ENCODE measurements around the gene TMEM240. TPM values are rescaled to one million over a fixed set of nuclear protein-coding genes. Genes with fewer than 3 reads are reported as not detected.
"Not testable (repeated sequence)": the region's sequence is repeated elsewhere in the genome, so short reads cannot be mapped to it uniquely, and the experiment has no call there.

The TMEM240 gene
- total and polyA plus RNA-seq, 3 donors from 2014 or later: 3.6 to 6.3 (median 4.3) TPM

GRCh38 chr1:1517973-1518620 is 22.3 kb downstream of the TMEM240 start:
- Histone ChIP-seq H3K27me3 (no peaks in the 10 kb centered on the region), H3K36me3 (ENCODE audit: low read depth, missing control alignments) (no peaks in the 10 kb centered on the region), H3K4me3 (no peak overlapping the region), H3K27ac (no peak overlapping the region), H3K4me1 (no peaks in the 10 kb centered on the region), H3K9me3 (no peaks in the 10 kb centered on the region)
- 89 to 95% methylated on average over 15 to 23 of the region's 28 CpGs for WGBS, 2 donors
- no peak for DNase-seq
- TF ChIP-seq POLR2A (IDR thresholded peaks at IDR 0.05): no peak
- no peak for TF ChIP-seq CTCF (IDR thresholded peaks at IDR 0.05)
- intact Hi-C loops (cut with DNase I; ENCODE audit: low total_unique reads): no loop called here

GRCh38 chr1:1516923-1517322 is 23.5 kb downstream of the TMEM240 start:
- intact Hi-C loops (cut with DNase I; ENCODE audit: low total_unique reads); H3K4me1 ChIP-seq; H3K4me3 ChIP-seq; H3K27me3 ChIP-seq; H3K9me3 ChIP-seq; H3K36me3 ChIP-seq (ENCODE audit: low read depth, missing control alignments); H3K27ac ChIP-seq; DNase-seq: not testable (repeated sequence)
- WGBS, 2 donors: 92 to 97% methylated on average over 6 to 10 of the region's 14 CpGs

- intact Hi-C loops (cut with DNase I; ENCODE audit: low total_unique reads); DNase-seq: not testable (repeated sequence)
- WGBS, 2 donors: 84 to 85% methylated on average over 10 to 16 of the region's 16 CpGs
Measured at GRCh38 chr1:1514376-1514775, 26.0 kb downstream of the TMEM240 start.

GRCh38 chr1:1513675-1514074 is 26.7 kb downstream of the TMEM240 start:
- H3K27me3 ChIP-seq; DNase-seq; H3K4me1 ChIP-seq; H3K4me3 ChIP-seq; H3K9me3 ChIP-seq; H3K36me3 ChIP-seq (ENCODE audit: low read depth, missing control alignments); intact Hi-C loops (cut with DNase I; ENCODE audit: low total_unique reads); H3K27ac ChIP-seq: not testable (repeated sequence)
- 54 to 63% methylated on average over 10 to 18 of the region's 18 CpGs for WGBS, 2 donors

More at GRCh38 chr1:1514376-1514775, 26.0 kb downstream of the TMEM240 start:
- not testable (repeated sequence) for H3K4me1 ChIP-seq; H3K4me3 ChIP-seq; H3K27ac ChIP-seq; H3K27me3 ChIP-seq; H3K9me3 ChIP-seq; H3K36me3 ChIP-seq (ENCODE audit: low read depth, missing control alignments)

- H3K36me3 ChIP-seq (ENCODE audit: low read depth, missing control alignments); DNase-seq; H3K9me3 ChIP-seq; H3K27me3 ChIP-seq; H3K4me1 ChIP-seq; intact Hi-C loops (cut with DNase I; ENCODE audit: low total_unique reads): not testable (repeated sequence)
- Histone ChIP-seq H3K4me3 (peak overlapping the region; percentile 70 to 89), H3K27ac (peak overlapping the region in 1 of 2 donors; percentile 93)
- WGBS, 2 donors: no CpG with 5 or more reads among the region's 52 CpGs
Measured at GRCh38 chr1:1512425-1512824, 28.0 kb downstream of the TMEM240 start.

GRCh38 chr1:1511533-1512285 is 28.7 kb downstream of the TMEM240 start, which contains the start of gene ATAD3A:
TSS of gene ATAD3A (plus strand) at chr1:1512162. CDS start at chr1:1512269, 107 bp downstream.
- H3K9me3 ChIP-seq: no peaks in the 10 kb centered on the region
- intact Hi-C loops (cut with DNase I; ENCODE audit: low total_unique reads): no loop called here
- DNase-seq: peak; percentile 99
- peaks cover 3% of the 10 kb centered on the region for H3K4me1 ChIP-seq
- H3K36me3 ChIP-seq (ENCODE audit: low read depth, missing control alignments): no peaks in the 10 kb centered on the region
- no peak for TF ChIP-seq POLR2A (IDR thresholded peaks at IDR 0.05)
- TF ChIP-seq CTCF (IDR thresholded peaks at IDR 0.05): peak in 2 of 3 experiments; percentile 11 to 14
- H3K4me3 ChIP-seq: peak within 1 kb of the TSS; percentile 70 to 89
- peak within 1 kb of the TSS; percentile 36 to 93 for H3K27ac ChIP-seq
- 0 to 1% methylated on average over 16 to 46 of the region's 99 CpGs for WGBS, 2 donors
- no peaks in the 10 kb centered on the region for H3K27me3 ChIP-seq
